DMS153 (cell line): ENCODE results near the gene SHQ1.
A peak's percentile ranks its signal among the peaks of the same experiment; 100 is the strongest.
"Not testable (repeated sequence)": the region's sequence is repeated elsewhere in the genome, so short reads cannot be mapped to it uniquely, and the experiment has no call there.

Experiments
- DNase-seq: peaks from one replicate; lab custom pipeline; 2025; lab: John Stamatoyannopoulos, UW

Gene SHQ1

GRCh38 chr3:72800869-72801268 is 47.4 kb downstream of the SHQ1 start:
- no peak for DNase-seq

DNA sequence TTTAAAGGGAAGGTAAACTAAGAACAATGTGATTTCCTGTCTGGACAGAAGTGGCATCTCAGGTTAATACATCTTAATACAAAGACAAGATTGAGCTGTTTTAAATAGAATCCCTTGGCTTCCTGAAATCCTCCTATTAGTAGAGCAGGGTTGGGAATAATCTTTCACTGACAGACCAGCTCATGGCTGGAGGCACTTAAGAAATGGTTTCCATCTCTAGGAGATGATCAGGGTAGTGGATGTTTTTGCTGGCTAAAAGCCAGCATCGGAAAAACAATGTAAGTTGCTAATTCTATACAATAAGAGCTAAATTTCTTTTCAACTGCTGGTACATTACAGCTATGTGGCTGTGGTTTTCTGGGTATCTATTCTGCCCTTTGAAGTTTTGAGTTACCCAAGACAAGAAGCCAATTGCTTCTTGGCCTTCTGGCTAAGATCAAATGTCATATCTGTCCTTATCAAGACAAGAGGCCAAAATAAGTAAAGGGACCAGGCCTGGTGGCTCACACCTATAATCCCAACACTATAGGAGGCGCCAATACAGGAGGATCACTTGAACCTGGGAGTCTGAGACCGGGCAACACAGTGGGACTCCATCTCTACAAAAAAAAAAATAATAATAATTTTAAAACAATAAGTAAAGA is 49.6 kb downstream of the SHQ1 start:
- no peak for DNase-seq

- DNase-seq, result peak; percentile 70
Observed at GRCh38 chr3:72797773-72798543, 50.3 kb downstream of the SHQ1 start.

DNA sequence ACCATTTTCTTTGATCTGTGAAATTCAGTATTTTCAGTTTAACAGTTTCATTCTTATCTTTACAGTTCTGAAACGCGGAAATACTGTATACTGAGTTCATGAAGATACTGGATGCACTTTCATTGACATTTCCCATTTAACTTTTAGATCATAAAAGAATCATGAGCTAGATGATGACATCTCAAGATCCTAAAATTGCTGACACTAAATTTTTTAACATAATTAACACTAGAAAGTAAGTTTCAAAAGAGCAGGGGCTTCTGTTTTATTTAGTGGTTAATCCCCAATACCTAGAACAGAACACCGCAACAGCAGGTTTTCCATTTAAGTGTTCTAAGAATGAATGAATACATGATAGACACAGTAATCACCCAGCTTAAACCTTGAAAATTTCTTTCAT is 54.2 kb downstream of the SHQ1 start:
- DNase-seq, result no peak

DNA sequence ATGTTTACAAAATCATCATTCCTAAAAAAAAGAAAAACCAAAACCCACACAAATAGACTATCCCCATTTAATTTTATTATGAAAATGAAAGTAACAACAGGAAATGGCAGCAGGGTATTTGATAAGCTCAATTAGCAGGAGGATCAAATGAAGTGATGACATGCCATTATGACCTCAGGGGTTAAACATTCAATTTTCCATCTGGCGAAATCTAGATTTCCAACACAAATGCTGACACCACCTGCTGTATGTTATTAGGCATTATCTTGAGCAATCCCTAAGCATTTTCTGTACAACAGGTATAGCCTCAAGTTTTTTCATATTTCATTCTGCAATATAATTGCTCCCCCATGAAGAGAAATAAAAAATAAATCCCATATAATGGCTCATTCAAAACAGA is 57.1 kb downstream of the SHQ1 start:
- no peak for DNase-seq

DNA sequence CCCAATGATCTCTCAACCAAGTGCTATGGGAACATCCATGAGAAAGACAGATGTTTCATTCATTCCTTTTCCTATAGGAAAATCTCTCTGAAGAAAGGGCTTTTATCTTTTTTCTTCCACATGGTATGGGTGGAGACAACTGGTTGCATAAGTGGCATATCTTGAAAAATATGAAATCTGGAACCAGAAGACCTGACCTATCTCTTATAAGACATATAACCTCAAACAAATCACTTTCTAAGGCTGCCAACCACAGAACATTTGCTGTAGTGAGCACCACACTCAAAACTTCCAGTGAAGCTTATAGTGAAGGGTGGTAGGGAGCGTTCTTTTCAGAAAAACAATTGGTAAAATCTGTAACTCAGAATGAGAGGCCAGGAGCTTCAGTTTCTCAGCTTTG is 58.5 kb downstream of the SHQ1 start:
- DNase-seq, result no peak

GRCh38 chr3:72788232-72788631 is 60.0 kb downstream of the SHQ1 start:
- not testable (repeated sequence) for DNase-seq

- no peak for DNase-seq
Observed at GRCh38 chr3:72786668-72787067, 61.6 kb downstream of the SHQ1 start.

DNA sequence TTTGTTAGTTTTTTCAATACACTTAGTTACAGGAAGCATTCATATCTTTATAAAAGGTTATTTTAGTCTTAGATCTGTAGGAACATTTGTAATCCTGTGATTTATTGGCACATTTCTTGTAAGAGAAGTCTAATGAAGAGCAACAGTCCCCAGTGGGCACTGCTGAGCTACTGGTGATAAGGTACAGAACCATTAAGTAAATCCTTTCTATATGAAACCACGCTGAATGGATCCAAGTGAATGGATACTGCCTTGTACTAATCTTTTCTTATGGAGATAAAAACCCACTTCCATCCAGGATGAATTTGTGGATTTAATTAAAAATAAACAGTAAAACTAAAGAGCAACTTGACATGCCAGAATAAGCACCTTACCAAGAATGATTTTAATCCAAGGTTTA is 64.0 kb downstream of the SHQ1 start:
- no peak for DNase-seq

GRCh38 chr3:72782521-72782920 is 65.7 kb downstream of the SHQ1 start:
- peak; percentile 26 for DNase-seq

GRCh38 chr3:72769758-72770540 is 78.3 kb downstream of the SHQ1 start:
- no peak for DNase-seq

DNA sequence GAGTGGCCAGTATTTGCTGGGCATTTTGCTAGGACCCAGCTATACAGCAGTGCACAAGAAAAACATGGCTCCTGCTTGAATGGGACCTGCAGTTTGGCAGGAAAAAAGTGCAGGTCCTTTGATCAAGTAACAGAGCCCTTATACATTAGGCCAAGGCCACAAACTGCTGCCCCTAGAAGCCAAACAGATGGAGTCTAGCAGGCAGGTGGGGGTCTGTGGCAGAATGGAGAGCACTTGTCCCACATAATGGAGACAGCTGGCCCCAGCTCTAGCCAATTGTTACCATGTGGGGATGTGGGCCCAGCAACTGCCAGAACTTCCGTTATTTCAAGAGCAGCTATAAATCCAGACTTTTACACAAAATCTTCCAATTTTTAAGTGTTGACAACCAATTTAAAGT is 79.3 kb downstream of the SHQ1 start:
- no peak for DNase-seq

DNA sequence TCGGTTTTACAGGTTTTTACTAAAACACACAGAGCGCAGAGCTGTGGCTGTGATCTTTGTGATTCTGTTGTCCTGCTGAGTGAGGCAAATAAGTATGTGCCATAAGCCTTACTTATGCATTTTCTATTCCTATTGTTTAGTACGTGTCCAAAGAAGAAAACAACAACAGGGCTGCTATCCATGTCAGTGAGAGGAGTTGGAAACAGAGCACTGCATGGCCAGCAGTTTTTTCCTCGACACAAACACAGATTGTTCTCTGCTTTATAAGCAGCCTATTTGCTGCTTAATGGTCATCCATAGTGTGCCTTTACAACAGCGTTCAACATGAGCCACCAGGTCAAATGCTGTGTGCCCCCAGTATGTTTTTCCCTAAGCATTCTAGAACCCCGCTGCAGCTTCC is 79.8 kb downstream of the SHQ1 start:
- no peak for DNase-seq

DNA sequence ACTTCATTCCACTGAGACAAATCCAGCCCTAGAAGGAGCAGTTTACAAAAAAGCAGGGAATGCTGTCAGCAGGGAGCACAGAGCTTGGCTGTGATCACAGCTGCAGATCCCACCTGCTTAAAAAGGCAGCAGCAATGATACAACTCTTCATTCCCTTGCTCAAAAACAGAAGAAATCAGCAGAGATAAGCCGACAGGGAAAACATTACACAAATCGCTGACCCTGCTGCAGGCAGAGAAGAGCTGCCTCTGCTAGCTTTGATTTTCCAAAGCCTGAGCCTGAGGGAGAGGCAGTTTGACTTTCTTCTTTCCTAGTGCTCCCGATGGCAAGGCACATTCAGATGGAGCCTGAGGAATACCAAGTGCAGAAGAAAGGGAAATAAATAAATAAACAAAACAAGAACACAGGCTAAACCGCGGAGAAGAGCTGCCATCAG is 80.2 kb downstream of the SHQ1 start:
- DNase-seq, result no peak

DNA sequence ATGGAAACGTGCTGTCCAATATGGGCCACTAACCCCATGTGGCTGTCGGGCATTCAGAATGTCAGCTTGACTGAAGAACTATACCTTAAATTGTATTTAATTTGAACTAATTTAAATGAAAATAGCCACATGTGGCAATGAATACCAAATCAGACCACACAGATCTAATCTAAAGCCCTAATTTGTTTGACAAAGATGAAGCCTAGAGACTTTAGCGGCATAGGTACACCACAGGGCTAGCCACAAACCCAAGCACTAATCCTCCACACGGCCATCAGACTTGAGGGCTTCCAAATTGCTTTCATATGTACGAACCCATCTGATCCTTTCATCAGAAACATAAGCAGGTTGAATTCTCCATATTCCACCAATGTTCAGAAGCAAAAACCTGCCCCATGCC is 81.4 kb downstream of the SHQ1 start:
- no peak for DNase-seq

GRCh38 chr3:72763751-72764440 is 84.3 kb downstream of the SHQ1 start:
- no peak for DNase-seq

DNA sequence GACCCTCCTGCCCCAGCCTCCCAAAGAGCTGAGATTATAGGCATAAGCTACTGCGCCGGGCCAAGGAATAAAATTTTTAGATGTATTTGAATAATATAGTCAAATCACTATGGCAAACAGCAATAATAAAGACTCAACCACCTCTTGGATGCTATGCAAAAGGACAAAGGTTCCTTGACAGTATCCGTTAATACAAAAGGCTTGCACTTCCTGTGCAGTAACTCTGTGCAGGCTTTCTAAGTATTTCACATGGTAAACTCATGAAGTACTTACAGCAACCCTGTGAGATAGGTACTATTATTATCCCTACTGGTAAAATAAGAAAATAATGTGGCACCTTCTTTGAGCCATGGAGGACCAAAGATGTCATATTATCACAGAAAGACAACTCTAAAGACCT is 86.8 kb downstream of the SHQ1 start:
- no peak for DNase-seq

DNA sequence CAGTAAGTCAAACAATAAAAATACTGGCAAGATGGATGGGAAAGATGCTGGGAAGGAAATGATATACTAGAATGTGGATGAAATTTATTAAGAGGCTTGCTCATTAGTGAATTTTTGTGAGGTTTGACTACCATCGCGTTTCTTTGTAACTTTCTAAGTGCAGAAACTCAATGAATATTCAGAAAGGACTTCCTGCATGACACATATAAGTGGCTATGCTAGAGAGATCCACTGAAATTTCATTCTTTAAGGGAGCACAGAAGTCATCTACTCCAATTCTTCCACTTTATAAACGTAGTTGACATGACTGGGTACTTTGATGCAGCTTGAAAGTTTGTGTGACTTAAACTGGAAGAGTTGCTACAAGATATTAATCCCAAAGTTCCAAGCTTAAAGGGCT is 88.0 kb downstream of the SHQ1 start:
- DNase-seq, result no peak

- DNase-seq, result no peak
Observed at GRCh38 chr3:72756900-72757299, 91.3 kb downstream of the SHQ1 start.

- no peak for DNase-seq
Observed at GRCh38 chr3:72754582-72754981, 93.7 kb downstream of the SHQ1 start.

DNA sequence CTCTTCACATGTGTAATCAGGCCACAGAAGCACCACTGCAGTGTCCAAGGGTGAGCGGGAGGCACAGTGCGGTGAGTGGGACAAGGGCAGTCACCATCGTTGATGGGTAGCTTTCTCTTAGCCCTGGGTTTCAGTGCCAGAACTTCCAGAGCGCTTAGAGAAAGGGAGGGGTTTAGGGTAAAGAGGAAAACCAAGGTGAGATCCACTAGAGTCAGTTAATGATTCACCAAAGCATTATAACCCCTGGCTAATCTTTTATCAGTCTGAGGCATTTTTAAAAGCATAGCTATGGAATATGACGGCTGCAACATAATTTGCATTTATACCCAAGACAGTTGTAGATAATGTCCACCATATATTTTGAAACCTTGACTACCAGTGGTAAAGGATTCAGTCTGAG is 94.8 kb downstream of the SHQ1 start:
- DNase-seq, result no peak

DNA sequence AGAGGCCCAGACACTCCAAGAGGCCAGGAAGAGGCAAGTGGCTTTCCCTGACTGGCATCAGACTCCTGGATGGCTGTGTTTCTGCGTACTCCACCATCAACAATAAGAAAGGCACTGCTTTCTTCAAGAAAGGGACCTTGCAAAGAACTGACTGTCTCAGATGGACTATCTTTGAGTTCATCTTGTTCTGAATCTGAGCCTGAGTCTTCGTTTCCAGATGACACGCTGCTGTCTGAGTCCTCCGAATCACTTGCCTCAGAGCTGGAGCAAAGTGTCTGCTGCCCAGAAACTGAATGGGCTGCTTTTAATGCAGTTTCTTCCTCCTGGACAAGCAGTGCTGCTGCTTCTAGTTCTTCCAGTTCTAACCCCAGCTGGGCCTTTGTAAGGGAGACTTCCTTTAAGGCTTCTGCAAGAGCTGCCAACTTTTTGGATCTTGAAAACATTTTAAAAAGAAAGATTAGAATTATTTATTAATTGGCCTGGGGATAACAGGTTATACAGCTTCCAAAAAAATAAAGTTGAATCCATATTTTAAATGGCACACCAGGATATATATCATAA is 97.8 kb downstream of the SHQ1 start:
- no peak for DNase-seq
